ENCODE data around the gene CAMK1D.

CAMK1D gene

DNA sequence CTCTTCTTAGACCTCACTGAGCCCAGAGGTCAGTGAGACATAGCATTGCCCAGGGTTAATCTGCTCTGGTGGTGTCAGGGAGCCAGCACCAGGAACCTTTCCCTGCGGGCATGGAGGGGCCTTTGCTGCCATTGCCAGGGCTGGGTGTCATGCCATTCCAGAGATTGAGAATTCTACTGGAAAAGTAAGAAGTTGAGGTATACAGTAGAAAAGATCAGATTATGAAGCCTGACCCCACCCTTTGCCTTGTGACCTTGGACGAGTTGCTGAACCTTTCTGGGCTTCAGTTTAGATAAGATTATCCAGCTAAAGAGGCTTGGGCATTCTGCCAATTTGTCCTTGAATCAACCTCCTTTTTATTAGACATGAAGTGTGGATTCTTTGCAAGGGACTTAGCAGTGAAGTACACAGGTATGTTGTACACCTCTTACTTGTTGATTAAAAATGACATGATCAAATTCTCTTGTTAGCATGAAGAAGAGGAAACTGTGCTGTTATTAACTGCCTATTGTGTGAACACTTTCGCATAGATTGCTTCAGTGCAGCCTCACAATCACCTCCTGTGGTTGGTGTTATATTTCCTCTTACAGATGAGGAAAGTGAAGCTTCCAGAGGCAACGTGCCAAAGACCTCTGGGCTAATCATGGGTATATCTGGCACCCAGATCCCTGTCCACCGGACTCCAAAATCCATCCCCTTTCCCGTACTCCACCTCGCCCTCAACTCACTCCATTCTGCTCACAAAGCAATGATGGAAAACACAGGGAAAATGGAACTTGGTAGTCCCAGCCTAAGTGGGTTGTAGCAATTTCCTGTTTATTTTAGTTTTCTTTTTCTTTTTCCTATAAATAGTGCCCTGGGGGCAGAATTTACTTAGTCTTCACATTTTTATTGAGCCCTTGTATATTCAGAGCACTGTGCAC is 151.3 kb downstream of the CAMK1D start:
- DNase-seq, result peak; percentile 73

DNA sequence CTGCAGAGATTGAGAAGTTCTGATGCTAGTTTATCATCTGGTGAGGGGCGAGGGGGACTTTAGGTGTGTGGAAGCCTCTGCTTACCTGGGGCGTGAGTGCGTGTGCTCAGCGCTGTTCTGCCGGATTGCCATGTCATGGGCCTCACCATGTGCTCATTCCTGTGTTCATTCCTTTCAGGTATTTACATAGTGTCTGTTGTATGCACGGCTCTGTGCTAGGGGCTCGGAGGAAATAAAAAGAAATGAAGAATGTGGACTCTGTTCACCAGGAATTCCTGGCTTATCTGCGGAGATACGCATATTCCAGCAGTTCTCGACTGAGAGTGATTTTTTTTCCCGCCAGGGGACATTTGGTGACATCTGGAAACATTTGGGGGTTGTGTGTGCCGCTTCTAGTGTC is 152.0 kb downstream of the CAMK1D start:
- no peak for DNase-seq

DNA sequence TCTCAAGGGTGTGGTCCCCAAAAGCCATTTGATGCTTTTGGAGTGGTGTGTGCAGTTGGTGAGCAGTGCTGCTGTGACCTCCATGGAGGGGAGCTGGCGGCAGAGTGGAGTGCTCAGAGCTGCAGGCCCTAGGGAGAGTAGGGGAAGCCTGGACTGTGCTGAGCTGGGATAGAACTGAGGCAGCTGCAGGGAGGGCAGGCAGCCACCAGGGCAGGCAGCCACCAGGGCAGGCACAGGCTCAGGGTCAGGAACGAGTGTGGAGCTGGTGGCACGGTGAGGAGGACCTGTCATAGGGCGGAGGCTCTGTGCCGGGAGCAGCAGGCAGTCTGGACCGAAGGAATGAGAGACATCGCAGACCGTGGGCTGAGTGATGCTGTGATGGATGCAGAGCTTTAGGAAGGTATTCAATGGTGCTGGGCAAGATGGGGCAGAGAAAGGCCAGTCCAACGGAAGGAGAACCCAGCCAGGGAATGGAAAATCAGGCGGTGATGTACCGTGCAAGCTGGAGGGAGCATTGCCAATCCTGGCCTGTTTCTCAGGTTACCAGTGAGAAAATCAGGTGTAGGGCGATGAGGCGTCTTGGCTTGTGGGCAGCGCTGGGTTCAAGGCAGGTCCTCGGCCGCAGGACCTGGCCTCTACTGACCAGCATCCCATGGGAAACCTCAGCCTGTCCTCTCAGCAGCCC is 152.6 kb downstream of the CAMK1D start:
- no peak for DNase-seq

DNA sequence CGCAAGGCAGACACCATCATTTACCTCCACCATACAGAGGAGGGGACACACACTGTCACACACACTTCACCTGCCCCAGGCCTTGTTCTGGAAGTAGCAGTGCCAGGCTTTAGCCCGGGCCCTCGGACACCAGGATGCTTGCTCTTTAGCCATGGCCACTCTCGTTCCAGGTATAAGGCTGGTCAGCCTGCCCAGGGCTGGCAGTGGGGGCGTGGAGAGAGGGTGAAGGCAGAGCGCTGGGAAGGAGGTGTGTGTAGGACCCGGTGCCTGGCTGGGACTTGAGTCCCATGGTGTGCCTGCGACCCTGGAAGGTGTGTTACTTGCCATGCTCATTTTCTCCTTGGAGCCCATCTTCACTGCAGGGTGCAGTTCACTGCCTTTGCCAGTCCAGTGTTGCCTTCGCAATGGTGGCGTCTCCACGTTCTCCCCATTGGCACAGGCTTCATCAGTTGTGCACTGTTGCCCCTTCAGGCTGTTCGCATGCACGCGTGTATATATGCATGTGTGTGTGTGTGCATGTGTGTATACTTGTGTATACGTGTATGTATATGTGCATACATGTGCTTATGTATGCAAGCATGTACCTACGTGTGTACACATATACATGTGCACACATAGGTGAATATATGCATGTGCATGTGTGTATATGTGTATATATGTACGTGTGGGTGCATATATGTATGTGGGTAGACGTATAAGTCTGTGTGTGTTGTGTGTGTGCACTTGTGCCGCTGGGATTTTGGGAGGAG is 153.4 kb downstream of the CAMK1D start:
- DNase-seq, result no peak

DNA sequence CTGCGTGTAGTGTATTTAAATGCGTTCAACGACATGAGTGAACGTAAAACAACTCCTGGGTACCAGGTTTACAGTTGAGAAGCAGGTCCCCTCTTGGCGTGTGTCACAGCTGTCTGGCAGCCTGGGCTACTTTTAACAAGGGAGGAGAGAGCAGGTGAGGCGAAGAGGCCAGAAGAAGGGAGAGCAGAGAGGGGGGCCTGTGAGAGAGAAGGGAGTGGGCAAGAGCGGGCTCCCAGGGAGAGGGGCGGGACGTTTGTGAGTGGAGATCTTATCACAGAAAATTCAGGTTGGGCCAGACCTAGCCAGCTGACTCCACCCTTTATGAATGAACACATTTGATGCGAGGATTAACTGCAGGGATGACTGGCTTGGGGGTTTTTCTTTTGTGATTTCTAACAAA is 154.0 kb downstream of the CAMK1D start:
- peak; percentile 65 for DNase-seq

DNA sequence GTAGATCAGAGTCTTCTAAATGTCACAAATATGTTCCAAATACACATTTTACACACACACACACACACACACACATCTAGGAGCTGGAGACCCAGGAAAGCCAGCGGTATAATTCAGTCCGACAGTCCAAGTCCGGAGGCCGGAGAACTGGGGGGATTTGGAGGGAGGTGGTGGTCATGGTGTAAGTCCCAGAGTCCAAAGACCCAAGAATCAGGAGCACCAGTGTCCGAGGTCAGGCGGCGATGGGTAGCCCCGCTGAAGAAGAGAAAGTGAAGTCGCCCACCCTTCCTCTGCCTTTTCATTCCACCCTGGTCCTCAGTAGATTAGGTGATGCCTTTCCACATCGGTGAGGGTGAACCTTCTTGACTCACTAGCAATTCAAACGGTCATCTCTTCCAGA is 154.8 kb downstream of the CAMK1D start:
- no peak for DNase-seq

DNA sequence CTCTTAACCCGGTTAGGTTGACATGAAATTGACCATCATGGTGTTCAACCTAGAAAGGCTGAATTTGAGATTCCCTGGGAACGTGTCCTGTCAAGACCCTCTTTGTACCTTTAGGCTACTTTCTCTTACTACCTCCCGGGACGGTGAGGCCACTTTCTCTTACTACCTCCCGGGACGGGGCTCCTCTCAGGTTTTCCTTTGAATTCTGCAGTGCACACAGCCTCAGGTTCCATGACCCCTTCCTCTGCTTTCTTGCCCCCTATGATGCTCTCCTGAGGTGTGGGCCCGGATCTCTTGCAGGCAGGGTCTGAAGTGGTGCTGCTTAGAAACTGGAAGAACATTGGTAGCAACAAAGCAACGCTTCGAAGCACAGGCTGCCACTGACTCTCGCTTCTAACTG is 155.3 kb downstream of the CAMK1D start:
- no peak for DNase-seq

DNA sequence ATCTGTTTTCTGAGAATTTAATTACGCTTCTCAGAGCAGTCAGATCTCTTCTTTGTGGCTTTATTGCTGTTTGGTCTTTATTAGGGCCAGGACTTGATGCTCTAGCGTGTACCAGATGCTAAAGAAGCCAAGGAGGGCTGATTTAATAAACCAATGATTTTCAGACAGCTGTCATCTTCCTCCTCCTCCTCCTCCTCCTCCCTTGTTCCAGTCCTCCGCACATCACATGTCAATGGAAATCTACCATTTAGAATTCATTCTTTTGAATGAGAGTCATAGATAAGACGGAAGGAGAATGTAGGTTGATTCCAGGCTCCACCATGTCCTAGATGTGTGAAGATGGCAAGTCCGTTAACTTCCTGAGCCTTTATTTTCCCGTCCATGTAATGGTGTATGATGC is 156.3 kb downstream of the CAMK1D start:
- no peak for DNase-seq

DNA sequence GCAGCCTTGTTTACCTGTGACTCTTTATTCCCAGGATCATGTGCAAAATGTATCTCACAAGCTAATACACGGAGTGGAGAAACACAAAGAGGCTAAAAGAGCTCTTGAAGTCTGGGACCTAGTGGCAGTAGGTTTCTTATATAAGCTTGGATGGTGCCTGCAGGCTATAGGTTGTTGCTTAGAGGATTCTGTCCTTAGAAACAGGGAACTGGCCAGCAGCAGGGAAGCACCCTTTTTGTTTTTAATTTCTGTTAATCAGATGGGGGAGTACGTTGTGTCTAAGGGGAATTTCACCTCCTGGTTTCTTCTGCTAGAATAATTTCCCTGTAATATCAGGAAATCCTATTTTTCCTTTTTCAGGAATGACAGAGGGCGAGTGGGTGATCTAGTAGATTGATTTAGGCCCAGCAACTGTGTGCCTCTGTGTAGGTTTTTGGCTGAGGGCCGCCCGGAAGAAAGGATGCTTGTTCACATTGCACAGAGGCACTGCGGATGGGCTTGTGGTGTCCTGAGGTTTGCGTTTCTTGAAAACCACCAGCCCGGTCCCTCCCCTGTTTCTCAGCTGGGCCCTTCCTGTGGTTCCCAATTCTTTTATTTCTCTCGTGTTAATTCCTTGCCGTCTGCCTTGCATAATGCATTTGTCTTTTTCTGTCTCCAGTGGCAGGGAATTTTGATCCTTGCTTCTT is 158.0 kb downstream of the CAMK1D start:
- no peak for DNase-seq

DNA sequence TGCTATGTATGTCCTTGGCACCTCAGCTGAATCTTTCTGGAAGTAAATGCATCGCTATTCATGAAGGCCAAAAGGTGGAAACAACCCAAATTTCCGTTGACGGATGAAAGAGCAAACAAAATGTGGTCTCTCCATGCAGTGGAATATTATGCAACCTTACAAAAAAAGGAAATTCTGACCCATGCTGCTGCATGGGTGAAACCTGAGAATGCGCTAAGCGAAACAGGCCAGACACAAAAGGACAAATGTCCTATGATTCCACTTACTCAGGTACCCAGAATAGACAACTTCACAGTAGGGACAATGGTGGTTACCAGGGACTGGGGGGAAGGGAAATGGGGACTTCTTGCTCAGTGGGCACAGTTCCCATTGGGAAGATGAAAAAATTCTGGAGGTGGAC is 158.8 kb downstream of the CAMK1D start:
- DNase-seq, result no peak

DNA sequence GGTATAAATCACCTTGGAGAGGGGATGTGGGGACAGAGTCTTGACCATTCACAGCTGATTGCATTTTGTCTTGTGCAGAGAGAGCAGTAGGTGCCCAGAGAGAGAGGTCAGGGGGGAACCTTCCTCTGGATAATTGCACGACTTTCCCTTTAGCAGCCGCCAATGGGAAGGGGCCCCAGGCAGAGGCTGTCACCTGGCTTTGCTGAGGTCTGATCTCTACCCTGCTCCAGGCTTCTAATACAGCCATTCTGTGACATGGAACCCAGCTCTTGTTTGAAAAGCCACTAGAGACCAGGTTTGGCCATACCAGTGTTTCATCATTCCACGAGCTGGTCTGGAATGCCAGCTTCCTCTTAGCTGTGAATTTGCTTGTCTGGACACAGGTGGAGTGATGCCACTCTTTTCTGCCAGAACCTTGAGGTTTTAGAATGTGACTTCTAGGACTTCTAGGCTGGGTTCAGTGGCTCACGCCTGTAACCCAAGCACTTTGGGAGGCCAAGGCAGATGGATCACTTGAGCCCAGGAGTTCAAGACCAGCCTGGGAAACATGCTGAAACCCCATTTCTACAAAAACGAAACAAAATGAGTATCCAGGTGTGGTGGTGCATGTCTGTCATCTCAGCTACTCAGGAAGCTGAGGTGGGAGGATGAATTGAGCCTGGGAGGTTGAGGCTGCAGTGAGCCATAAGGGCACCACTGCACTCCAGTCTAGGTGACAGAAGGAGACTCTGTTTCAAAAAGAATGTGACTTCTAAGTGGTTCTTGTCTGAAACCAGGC is 159.9 kb downstream of the CAMK1D start:
- no peak for DNase-seq

DNA sequence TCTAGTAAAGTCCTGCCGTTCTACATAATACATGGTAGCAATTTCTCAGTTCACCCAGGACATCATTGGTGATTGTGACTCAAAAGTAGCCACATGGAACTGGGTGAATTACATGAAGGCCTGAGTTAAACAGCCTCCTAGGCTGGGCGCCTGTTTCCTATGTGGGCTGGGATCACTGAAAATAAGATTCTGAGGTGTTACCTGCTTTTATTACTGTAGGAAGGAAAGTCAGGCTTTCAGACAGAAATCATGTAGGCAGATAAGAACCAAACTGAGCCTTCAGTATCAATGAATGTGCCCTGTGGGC is 160.4 kb downstream of the CAMK1D start:
- no peak for DNase-seq

DNA sequence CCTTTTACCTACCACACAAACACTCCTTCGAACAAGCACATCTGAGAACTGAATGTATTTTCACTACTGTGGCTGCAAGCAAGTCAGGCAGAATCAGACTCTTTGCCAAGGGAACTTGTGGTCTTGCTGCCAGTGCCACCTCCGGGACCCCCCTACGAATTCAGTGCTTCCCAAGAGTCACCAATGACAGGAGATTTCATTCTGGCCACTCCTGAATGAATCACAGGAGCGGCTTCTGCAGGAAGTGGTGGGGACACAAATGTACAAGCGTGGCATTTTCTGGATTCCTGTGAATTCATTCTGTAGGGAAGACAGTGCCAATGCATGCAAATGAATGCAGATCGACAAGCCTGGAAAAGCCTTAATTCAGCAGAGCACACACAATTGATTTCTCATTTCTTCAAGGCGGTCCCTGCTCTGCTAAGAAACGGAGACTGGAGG is 161.2 kb downstream of the CAMK1D start:
- DNase-seq, result no peak

DNA sequence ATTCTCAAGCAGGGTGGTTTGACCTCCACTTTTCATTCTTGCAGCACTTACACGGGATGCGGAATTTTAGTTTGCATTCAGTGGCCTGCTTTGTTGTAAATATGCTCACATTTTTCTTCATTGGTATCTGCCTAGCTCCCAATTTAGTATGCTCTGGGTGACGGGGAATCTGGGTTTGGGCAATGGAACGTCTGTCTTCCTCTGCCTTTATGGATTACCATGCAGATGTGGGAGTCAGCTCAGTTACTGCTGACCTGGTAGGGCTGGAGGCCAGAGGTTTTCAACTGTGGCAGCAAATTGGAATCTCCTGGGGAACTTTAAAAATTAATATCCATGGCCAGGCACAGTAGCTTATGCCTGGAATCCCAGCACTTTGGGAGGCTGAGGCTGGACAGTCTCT is 161.6 kb downstream of the CAMK1D start:
- no peak for DNase-seq

DNA sequence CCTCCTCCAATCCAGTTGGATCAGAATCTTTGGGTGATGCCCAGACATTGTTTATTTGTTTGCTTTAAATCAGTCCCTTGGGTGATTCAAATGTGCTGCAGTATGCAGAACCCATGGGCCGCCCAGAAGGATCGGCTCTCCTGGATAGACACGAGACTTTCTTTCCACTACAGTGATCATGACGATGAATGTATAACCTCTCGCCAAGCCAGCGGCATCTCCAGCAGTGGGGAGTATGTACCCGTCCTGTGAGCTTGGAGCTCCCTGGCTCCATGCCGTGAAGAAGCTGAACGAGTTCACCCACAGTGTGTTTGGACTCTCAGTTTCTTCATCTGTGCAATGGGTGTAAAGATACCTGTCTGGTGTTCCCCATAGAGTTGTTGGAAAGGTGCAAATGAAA is 162.3 kb downstream of the CAMK1D start:
- DNase-seq, result no peak

DNA sequence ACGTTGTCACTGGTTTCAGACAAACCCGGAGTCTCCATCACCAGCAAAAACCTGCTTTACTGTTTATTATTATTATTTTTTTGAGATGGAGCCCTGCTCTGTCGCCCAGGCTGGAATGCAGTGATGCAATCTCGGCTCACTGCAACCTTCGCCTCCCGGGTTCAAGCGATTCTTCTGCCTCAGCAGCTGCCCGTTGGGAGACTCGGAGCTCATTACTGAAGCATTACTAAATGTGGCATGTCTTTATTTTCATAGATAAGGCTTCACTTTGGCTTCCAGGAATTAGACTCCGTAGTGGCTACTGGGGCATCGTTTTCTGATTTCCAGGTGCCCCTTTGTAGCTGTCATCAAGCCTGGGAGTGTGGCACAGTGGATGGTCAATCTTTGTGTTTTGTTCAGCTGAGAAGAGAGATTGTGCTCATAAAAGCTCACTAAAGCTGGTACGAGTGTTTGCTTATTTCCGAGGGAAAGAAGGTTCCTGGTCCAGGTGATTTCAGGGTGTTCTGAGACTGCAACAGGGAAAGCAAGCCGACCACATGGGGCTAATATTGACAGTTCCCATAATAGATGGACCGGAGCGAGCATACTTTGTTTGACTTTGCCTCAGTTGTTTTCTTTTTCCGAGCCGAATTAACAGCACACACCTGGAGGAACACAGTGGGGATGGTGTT is 163.1 kb downstream of the CAMK1D start:
- peak; percentile 95 for DNase-seq

DNA sequence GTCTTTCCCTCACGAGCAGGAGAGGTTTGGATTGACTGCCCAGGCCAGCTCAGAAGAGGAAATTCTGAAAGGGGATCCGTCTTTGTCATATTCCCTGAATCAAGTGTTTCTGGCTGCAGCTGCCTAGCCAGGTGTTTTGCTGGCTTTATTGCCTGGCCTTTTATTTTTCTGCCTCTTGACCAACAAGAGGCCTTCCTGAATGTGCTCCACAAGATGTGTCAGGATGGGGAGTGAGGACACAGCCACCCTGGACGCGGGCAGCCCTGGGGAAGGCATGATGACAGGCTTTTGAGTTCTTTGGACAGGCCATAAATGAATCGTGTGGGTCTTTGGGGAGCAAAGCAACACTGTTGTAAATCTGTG is 163.6 kb downstream of the CAMK1D start:
- DNase-seq, result no peak

DNA sequence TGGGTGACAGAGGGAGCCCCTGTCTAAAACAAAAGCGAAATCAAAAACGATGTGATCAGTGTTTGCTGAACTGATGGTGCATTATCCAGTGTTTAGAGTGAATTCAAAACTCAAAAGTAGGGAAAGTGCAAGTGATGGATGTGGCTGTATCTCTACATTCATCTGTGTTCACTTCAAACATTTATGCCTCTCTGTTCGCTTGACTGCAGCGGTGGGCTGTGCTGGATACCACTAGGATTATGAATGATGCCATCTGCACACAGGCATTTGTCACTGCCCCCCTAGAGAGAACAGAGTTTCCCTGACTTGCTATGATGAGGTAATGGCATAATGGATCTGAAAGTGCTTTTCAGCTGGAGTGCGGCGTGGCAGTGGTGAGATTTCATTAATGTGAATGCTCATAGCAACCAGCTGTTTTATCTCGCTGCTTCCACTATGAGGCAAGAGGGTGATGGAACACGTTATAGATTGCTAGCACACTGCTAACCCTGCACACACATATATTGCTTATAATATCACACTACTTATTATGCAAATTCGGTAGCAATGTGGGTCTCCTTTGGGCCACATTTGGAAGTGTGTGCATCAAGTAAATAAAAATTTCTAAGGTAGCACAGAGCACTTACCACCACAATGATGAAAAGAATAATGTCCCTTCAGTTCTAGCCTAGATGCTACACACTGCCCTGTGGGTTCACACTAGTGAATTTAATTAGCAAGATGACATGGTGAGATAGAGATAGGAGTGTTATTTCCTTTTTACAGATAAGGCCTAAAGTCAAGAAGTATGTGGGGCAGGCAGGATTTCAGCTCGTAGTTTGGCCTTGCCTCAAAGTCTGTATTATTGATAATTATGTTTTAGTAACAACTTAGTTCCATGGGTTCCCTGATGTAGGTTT is 164.7 kb downstream of the CAMK1D start:
- peak; percentile 82 for DNase-seq

DNA sequence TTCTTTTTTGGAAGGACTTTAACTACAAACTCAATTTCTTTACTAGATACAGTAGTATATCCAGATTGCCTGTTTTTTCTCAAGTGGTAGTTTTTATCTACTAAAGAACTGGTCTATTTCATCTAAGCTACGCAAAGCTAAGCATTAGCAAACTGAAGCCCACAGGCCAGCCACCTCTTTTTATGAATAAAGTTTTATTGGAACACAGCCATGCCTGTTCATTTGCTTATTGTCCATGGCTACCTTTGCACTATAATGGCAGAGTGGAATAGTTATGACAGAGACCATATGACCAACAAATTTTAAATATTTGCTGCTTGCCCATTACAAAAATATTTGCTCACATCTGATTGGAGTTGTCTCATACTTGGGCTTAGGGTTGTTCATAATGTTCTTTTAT is 168.7 kb downstream of the CAMK1D start:
- DNase-seq, result no peak

DNA sequence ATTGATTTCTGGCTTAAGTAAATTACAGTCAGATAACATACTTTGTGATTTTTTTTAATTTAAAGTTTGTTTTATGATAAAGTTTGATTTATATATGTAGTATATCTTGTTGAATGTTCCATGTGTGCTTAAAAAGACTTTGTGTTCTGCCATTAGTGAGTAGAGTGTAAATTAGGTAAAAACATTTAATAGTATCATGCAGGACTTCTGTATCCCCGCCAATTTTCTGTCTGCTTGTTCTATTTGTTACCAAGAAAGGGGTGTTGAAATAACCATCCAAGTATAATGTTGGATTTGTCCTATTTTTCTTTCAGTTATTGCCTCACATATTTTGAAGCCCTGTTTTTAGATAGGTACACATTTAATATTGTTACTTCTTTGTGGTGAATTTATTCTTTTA is 172.1 kb downstream of the CAMK1D start:
- DNase-seq, result no peak

DNA sequence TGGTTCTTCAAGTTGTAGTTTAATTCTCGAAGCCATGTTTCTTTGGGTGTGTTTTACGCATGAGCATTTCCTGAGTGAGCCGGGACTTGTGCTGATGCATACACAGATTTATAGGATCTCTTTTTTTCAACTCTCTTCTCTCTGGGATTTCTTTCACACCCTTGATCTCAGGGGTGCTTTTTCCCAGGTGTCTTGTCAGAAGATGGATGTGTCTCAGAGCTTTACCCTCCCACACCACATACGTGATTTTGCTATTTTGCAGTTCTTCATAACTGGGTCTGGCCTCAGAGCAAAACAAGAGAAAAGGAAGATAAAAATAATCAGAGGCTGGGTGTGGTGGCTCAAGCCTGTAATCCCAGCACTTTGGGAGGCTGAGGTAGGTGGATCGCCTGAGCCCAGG is 177.0 kb downstream of the CAMK1D start:
- no peak for DNase-seq

Measured in NCI-H748 treated with DMSO at 0.1 percent for 48 hours (cell line).